Activated T-helper 1 cell treated with anti-CD3 and anti-CD28 coated beads, Interleukin-12 subunit alpha, Interleukin-12 subunit beta, Interleukin-2, Interleukin-4 antibody, amounts not matched to agents 30 ng/mL and 10 ng/mL and 1 ng/mL, durations not matched to agents 14 hours and 24 hours and 36 hours (primary cell): ENCODE data around the gene ACBD6. TPM values are rescaled to one million over a fixed set of nuclear protein-coding genes. Genes with fewer than 3 reads are reported as not detected.
A peak's percentile ranks its signal among the peaks of the same experiment; 100 is the strongest.
"Not testable (repeated sequence)": the region's sequence is repeated elsewhere in the genome, so short reads cannot be mapped to it uniquely, and the experiment has no call there.

Experiments
- DNase-seq: peaks from one replicate; pipeline ENCODE4 v3.0.0; 2021; ENCODE audit warnings: low spot score
- H3K27ac Mint-ChIP-seq: one replicate; pipeline ENCODE4 v1.8.0; 2021; ENCODE audit warnings: mild to moderate bottlenecking, mixed read lengths
- H3K27me3 Mint-ChIP-seq: one replicate; pipeline ENCODE4 v1.8.0; 2022; ENCODE audit warnings: mild to moderate bottlenecking, moderate library complexity, mixed read lengths; ENCODE audit not compliant: insufficient read depth
- H3K36me3 Mint-ChIP-seq: one replicate; pipeline ENCODE4 v1.8.0; 2021; ENCODE audit warnings: low read depth, mixed read lengths
- H3K4me1 Mint-ChIP-seq: one replicate; pipeline ENCODE4 v1.8.0; 2021; ENCODE audit warnings: low read depth, mixed read lengths
- H3K4me3 Mint-ChIP-seq: one replicate; pipeline ENCODE4 v1.8.0; 2021; ENCODE audit warnings: mild to moderate bottlenecking, moderate library complexity, mixed read lengths
- H3K9me3 Mint-ChIP-seq: one replicate; pipeline ENCODE4 v1.8.0; 2021; ENCODE audit warnings: mixed read lengths
- intact Hi-C: fragments of 100-400 bp; cut with micrococcal nuclease; formaldehyde crosslinking; loops from one replicate; pipeline ENCODE4 v1.15.1; 2024
- total RNA-seq: library from RNA; stranded (reverse); gene quantifications from 2 replicates; pipeline ENCODE4 v1.2.3, GENCODE V29; 2022

Gene ACBD6, protein sequence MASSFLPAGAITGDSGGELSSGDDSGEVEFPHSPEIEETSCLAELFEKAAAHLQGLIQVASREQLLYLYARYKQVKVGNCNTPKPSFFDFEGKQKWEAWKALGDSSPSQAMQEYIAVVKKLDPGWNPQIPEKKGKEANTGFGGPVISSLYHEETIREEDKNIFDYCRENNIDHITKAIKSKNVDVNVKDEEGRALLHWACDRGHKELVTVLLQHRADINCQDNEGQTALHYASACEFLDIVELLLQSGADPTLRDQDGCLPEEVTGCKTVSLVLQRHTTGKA
- 49.4 and 50.9 TPM in 2 replicates for total RNA-seq

DNA sequence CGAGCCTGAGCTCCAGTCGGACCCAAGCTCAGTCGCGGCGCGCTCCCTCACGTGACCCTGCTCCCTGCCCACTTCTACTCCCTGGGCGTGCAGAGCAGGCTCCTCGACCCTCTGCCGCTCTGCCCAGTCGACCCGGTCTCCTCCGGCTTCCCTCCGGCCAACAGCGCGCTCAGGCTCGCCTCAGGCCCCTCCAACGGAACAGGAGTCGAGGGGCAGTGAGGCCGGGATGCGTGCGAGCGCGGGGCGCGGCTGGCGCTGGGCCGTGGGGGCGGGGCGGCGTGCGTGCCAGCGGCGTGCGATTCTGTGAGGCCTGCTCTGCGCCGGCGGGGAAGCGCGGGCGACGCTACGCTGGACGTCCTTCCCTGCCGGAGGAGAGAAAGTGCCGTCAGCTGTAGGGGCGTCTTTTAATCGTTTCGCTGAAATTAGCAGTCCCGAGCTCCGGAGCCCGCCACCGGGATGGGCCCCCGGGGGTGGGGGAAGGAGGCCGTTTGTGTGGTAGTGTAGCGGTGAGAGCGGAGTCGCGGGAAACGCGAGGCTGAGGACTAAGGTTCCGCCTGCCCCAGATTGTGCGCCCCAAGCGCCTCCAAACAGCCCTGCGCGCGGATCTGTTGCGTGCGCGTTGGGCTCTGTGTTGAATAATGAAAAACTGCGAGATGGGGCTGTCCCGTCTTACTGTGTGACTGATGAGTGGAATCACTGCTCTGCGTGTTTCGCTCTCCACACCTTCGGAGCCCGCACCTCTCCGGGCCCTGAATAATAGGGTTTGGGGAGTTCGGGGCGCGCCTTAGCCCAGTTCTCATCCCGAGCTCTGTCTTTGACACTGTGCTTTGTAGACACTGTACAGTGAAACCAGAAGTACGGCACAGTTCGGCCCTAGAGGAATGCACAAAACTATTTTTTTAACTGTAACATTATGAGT is at the start of gene ACBD6:
Gene ACBD6 (minus strand): TSS at position 217 of the 919 bp plus-strand sequence. CDS start 311 bp downstream, outside the sequence.
- intact Hi-C loops: loop anchor here (1.0 to 10.0 kb wide), 8 partner anchors 70 to 640 kb away; partner anchors contain the start of genes CEP350, MR1 and TOR1AIP1
- Mint-ChIP-seq H3K36me3 (peaks cover 11% of the 10 kb centered on the region), H3K4me1 (peaks cover 25% of the 10 kb centered on the region), H3K27ac (peak within 1 kb of the TSS; percentile 97), H3K27me3 (peaks cover 3% of the 10 kb centered on the region), H3K4me3 (peak within 1 kb of the TSS; percentile 97), H3K9me3 (no peaks in the 10 kb centered on the region)
- DNase-seq: peak; percentile 81

DNA sequence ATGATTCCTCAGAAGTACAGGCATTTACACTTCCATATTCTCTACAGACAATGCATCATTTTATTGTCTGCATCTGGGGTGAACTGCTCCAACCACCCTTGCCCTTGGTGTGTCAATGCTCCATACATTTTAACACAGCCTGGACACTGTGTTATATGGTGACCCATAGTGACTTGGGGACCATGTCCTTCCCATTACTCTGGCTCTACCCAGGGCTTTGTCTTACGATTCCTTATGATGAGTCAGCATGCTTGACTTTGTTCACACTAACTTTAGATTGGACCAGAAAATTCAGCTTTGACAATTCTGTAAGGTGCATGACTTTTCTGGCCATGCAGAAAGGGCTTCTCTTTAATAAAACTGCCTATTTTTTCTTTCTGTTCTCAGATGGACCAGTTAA is 49.6 kb upstream of the ACBD6 start:
- intact Hi-C loops: no loop called here
- H3K27me3 Mint-ChIP-seq: no peaks in the 10 kb centered on the region
- no peaks in the 10 kb centered on the region for H3K4me1 Mint-ChIP-seq
- no peaks in the 10 kb centered on the region for H3K36me3 Mint-ChIP-seq
- H3K27ac Mint-ChIP-seq: no peak overlapping the region
- H3K4me3 Mint-ChIP-seq: no peak overlapping the region
- no peaks in the 10 kb centered on the region for H3K9me3 Mint-ChIP-seq
- no peak for DNase-seq

DNA sequence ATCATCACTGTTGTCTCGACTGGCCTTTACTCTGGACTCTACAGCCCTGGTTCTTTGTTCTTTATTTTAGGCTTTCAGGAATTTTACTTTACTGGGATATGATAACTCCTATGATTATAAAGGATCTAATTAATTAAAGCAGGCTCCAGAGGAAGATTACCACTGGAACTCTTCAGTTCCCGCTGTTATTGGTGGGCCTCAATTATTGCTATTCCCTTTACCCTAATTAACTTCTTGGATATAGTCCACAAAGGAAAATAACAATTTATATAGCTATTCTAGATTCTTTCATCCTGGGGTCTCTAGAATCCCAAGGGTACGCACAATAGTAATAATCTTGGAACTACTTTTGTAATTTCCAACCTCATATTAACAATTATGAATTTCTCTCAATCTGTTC is 47.9 kb upstream of the ACBD6 start:
- H3K4me3 Mint-ChIP-seq: no peak overlapping the region
- intact Hi-C loops: no loop called here
- DNase-seq: no peak
- H3K4me1 Mint-ChIP-seq: no peaks in the 10 kb centered on the region
- no peaks in the 10 kb centered on the region for H3K36me3 Mint-ChIP-seq
- no peak overlapping the region for H3K27ac Mint-ChIP-seq
- no peaks in the 10 kb centered on the region for H3K9me3 Mint-ChIP-seq
- no peaks in the 10 kb centered on the region for H3K27me3 Mint-ChIP-seq

- H3K27me3 Mint-ChIP-seq, H3K27ac Mint-ChIP-seq, H3K9me3 Mint-ChIP-seq, H3K4me3 Mint-ChIP-seq, intact Hi-C loops, H3K36me3 Mint-ChIP-seq, H3K4me1 Mint-ChIP-seq, DNase-seq: not testable (repeated sequence)
Observed at GRCh38 chr1:180549770-180550169, 47.4 kb upstream of the ACBD6 start.

DNA sequence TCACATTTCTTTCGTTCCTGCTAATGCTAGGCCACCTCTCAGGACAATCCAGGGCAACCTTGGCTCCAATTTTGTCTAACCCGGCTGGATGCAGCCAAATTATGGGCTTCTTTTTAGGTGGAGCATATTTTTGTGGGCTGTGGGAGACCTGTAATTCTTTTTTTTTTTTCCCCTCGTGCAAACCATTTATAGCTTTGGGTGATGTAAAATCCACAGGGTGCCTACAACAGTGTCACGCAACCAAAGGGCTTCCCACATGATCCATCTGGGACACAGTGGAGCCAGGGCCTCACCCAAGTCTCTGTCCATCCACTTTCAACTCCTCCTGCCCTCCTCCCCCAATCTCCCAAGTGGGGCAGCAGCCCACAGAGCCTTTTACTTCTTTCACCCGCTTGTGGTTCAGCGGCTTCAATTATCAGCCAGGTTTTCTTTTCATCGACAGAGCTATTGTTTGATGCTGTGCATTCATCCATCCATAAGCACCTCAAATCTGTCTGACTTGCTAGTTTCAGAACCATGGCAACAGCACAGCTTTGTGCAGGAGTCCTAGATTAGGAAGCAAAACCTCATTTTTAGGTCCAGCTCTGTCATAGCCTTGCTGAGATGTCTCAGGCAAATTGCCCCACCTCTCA is 46.4 kb upstream of the ACBD6 start:
- no peak for DNase-seq
- Mint-ChIP-seq H3K4me3 (no peak overlapping the region), H3K36me3 (no peaks in the 10 kb centered on the region), H3K9me3 (no peaks in the 10 kb centered on the region), H3K27me3 (peaks cover 1% of the 10 kb centered on the region), H3K4me1 (no peaks in the 10 kb centered on the region), H3K27ac (no peak overlapping the region)
- intact Hi-C loops: no loop called here

GRCh38 chr1:180545991-180546390 is 43.6 kb upstream of the ACBD6 start:
- intact Hi-C loops: no loop called here
- H3K4me1 Mint-ChIP-seq: no peaks in the 10 kb centered on the region
- no peaks in the 10 kb centered on the region for H3K36me3 Mint-ChIP-seq

DNA sequence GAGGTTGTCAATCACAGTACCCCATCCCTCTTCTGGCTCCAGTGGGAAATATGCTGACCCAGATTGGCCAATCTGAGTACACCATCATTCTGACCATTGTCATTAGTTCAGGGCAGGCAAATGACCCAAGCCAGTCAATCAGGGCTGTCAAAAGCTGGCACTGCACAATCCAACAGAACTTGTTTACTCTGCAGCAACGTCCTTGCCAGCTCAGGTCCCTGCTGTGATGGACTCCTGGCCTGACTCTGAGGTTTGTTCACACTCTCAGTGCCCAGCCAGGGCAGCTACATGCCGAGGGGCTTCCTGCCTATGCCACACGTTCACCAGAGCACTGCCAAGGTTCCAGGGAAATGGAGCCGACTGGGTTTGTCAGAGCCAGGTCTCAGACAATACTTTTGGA is 41.7 kb upstream of the ACBD6 start:
- H3K27me3 Mint-ChIP-seq: peaks cover 7% of the 10 kb centered on the region
- H3K36me3 Mint-ChIP-seq: no peaks in the 10 kb centered on the region
- H3K4me3 Mint-ChIP-seq: no peak overlapping the region
- no peak overlapping the region for H3K27ac Mint-ChIP-seq
- H3K4me1 Mint-ChIP-seq: no peaks in the 10 kb centered on the region
- intact Hi-C loops: no loop called here
- DNase-seq: no peak
- H3K9me3 Mint-ChIP-seq: no peaks in the 10 kb centered on the region

More at GRCh38 chr1:180545991-180546390, 43.6 kb upstream of the ACBD6 start:
- peaks cover 7% of the 10 kb centered on the region for H3K27me3 Mint-ChIP-seq
- no peak overlapping the region for H3K4me3 Mint-ChIP-seq
- no peaks in the 10 kb centered on the region for H3K9me3 Mint-ChIP-seq
- H3K27ac Mint-ChIP-seq: no peak overlapping the region
- no peak for DNase-seq

DNA sequence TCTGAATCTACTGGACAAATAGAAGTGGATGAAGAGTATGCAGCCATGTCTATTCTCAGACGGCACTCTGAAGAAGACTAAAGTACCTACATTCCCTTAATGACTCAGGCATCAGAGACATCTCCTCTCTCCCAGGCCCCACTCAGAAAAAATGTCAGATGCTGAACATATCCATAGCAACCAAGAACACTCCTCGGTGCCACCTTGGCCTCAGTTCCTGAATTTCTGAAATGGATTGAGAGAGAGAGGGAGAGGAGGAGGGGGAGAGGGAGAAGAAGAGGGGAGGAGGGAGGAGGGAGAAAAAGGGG is 40.4 kb upstream of the ACBD6 start:
- H3K27me3 Mint-ChIP-seq: peaks cover 9% of the 10 kb centered on the region
- no peak overlapping the region for H3K27ac Mint-ChIP-seq
- intact Hi-C loops: no loop called here
- no peaks in the 10 kb centered on the region for H3K9me3 Mint-ChIP-seq
- DNase-seq: no peak
- no peaks in the 10 kb centered on the region for H3K4me1 Mint-ChIP-seq
- no peaks in the 10 kb centered on the region for H3K36me3 Mint-ChIP-seq
- no peak overlapping the region for H3K4me3 Mint-ChIP-seq

DNA sequence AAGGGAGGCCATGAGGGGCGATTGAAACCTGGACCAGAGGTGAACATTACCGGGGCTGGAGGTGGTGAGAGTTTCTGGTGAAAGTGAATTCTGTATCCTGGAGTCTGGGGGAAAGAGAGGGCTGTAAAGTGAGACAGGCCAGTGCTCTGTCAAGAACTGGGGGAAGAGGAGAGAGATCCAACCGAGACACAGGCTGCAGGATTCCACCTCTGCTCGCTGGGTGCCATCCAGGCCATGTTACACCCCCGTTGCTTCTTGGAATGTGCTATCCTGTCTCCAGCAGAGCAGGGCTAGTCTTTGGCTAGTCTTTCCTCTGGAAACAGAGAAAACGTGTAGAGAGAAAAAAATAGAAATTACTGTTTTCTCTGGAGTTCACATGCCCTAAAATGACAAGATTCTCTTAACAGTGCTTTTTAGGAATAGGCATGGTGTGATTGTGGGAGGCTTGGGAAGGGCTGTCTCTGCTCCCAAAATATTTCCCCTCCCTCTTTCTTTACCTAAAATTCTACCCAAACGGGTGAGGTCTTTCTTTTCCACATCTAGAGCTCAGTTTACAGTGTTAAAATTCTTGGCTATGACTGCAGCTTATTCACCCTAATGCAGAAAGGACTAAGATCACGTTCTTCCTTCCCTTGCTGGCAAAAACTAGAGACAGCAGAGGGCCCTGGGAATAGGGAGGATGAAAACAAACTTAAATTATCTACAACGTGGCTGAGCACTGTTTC is 39.9 kb upstream of the ACBD6 start:
- no peaks in the 10 kb centered on the region for H3K36me3 Mint-ChIP-seq
- DNase-seq: no peak
- H3K27me3 Mint-ChIP-seq: peaks cover 9% of the 10 kb centered on the region
- no peak overlapping the region for H3K4me3 Mint-ChIP-seq
- intact Hi-C loops: no loop called here
- no peaks in the 10 kb centered on the region for H3K4me1 Mint-ChIP-seq
- H3K9me3 Mint-ChIP-seq: no peaks in the 10 kb centered on the region
- H3K27ac Mint-ChIP-seq: no peak overlapping the region

DNA sequence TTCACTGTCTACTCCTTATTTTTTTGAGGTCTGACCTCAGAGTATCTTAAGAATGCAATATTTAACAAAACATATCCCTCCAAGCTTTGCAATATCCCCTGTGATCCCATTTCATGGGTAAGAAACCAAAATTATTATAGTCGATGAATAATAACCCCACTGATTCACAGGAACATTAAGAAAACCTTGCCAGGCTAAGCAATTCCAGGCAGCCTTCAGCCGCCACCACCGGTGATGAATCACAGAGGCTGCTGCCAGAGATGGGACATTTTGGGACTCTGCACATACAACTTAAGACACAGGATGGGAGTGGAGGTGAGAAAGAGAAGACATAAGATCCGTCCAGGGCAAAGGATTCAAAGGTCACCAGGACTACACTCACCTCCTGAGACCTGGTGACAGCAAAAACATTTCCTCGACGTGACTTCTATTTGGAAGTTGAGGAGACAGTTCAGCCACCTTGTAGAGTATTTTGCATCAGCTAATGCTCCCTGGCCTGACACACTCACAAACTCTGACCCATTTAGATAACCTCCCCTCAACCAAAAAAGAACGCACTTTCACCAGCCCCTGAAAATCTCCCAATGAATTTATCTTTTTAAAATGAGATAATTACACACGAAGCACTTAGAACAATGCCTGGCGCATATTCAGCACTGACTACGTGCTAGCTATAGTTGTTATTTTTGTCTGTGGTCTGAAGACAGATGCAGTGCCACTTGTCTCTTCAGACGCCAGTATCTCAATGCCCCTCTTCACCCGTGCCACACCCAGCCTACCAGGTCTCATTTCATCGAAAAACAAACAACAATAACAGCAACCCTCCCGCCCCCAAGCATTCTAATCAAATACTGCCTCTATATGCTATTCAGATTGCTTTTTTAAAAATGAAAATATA is 38.6 kb upstream of the ACBD6 start:
- no peak overlapping the region for H3K4me3 Mint-ChIP-seq
- peaks cover 11% of the 10 kb centered on the region for H3K27me3 Mint-ChIP-seq
- no peaks in the 10 kb centered on the region for H3K4me1 Mint-ChIP-seq
- H3K36me3 Mint-ChIP-seq: no peaks in the 10 kb centered on the region
- DNase-seq: no peak
- H3K9me3 Mint-ChIP-seq: no peaks in the 10 kb centered on the region
- intact Hi-C loops: no loop called here
- H3K27ac Mint-ChIP-seq: no peak overlapping the region

- Mint-ChIP-seq H3K9me3 (no peaks in the 10 kb centered on the region), H3K4me3 (no peak overlapping the region), H3K27ac (no peak overlapping the region), H3K4me1 (no peaks in the 10 kb centered on the region), H3K27me3 (peaks cover 11% of the 10 kb centered on the region), H3K36me3 (no peaks in the 10 kb centered on the region)
- intact Hi-C loops: no loop called here
- no peak for DNase-seq
Observed at GRCh38 chr1:180539136-180539535, 36.8 kb upstream of the ACBD6 start.

DNA sequence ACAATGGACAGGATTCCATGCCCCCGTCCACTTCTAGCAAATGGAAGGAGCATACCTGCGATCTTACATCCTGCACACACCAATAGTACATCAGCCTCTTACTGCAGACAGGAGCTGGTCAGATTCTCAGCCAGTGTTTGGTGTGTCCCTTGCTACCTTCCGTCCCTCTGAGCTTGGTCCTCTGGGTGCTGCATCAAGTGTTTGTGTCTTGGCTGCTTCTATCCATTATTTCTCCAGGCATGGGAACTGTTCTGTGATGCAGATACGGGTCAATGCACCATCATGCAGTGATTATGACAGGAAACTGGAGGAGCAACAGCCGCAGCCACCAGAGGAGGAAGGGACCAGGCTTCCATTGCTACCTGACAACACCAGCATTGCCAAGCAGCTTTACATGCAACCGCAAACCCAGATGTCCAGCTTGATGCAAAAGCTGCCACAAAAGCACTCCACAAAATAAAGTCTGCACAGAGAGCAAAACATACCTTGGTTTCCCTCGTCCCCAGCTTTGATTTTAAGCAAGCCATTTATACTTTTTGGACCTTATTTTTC is 34.5 kb upstream of the ACBD6 start:
- no peak for DNase-seq
- H3K4me1 Mint-ChIP-seq: no peaks in the 10 kb centered on the region
- H3K27ac Mint-ChIP-seq: no peak overlapping the region
- intact Hi-C loops: no loop called here
- H3K4me3 Mint-ChIP-seq: no peak overlapping the region
- H3K9me3 Mint-ChIP-seq: no peaks in the 10 kb centered on the region
- H3K27me3 Mint-ChIP-seq: peaks cover 11% of the 10 kb centered on the region
- H3K36me3 Mint-ChIP-seq: no peaks in the 10 kb centered on the region
